Stimulated activated CD8-positive, alpha-beta memory T cell treated with anti-CD3 and anti-CD28 coated beads, Interleukin-7, amount 100 ng/mL, for 24 hours (primary cell): Measurements from ENCODE around the gene L3MBTL4.

Experiments
- DNase-seq: peaks from one replicate; pipeline ENCODE4 v3.0.0-alpha.2; 2020; ENCODE audit warnings: low read depth

Gene L3MBTL4

DNA sequence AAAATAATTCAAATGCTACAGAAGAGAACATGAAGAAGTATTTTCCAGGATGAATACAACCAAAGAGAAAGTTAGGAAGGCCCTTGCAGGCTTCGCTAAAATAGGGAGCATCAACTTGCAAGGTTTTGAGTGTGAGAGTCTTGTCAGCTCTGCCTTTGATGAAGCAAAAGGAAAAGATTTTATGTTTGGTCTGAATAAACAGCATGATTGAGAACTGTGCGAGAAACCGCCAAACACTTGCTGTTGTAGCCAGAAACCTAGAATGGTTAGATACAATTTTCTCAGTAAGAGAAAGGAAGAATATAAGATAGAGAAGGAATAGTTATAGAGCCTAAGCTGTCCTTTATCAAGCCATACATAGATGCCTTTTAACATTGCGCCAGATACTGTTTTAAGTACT lies 163.6 kb downstream of the L3MBTL4 start:
- DNase-seq, result no peak

DNA sequence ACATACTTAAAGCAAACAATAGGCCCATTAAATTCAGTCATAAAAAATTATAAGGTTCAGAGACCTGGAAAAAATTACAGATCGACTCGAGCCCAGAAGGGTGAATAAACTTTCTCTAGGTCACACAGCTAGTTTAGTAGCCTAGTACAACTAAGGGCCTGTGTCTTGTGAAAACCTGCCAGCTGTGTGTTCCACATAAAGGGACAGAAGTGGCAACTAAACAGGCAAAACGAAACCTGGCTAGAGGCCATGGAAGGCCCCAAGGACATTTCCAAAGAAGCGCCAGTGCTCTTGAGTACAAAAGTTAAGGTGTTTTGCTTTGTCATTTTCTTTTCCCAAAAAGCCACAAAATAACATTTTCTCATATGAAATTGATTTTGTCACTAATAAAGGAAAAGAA lies 164.9 kb downstream of the L3MBTL4 start:
- no peak for DNase-seq

GRCh38 chr18:6249170-6249569 lies 165.5 kb downstream of the L3MBTL4 start:
- DNase-seq, result no peak

DNA sequence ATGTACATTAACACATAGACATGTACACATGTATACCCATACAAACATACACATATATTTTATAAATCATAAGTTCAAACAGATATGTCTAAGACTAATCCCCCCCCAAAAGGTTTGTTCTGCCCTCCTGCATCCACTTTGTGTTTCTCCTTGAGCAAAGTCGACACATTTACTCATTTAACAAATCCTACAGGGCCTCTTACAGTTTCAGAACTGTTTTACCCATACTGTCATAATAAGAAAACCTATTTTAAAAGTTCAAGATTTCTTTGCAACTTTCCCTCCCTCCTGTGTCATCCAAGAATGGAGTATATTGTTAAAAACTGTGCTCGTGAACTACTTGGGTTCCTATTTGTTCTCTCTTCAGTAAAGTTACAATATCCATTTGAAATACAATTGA lies 166.7 kb downstream of the L3MBTL4 start:
- DNase-seq, result no peak

DNA sequence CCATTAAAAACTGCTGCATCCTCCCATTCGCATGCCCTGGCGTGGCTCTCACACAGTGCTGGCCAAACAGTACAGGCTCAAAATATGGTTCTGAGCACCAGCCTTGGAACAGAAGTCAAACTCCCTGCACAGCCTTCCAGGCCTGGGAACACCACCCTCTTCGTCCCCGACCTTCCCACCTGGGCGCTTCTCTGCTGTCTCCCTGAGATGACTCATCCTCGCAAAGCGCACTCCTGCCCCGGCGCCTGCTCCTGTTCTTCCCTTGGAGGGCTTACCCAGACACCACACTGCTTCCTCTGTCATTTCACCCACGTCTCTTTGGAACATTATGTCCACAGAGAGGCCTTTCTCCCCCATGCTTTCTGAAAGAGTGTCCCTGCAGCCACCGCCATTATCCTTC lies 172.7 kb downstream of the L3MBTL4 start:
- no peak for DNase-seq

GRCh38 chr18:6239716-6240115 lies 175.0 kb downstream of the L3MBTL4 start:
- no peak for DNase-seq

DNA sequence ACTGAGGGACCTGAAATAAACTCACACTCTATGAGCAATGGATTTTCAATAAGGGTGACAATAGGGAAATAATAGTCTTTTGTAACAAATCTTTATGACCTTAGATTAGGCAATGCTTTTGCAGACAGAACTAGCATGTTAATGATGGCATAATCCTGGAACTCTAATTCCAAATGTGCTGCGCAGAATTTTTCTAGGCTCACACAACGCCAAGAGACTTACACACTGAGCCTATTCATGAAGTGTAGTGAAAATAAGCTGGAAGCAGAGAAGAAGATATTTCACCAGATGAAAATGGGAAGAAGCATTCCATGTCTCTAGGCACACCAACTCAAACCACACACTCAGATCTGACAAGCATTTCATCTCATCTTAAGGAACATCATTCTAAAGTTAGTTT lies 178.5 kb downstream of the L3MBTL4 start:
- DNase-seq, result no peak

DNA sequence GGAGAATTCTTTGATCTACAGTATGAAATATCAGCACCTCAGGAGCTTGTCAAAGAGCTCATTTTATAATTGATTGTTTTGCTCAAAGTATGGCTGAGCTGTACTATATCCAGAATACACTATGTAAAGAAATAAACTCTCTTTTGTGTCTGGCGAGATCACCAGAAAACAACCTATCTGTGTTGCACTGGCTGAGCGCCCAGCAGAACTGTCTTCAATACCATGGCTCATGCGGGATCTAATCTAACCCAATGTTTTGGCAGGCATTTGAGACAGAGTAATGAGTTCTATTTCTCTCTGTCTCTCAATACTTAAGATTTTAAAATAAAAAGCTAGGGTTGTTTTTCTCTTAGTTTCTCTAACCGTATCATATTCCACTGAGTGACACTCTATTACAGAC lies 192.4 kb downstream of the L3MBTL4 start:
- no peak for DNase-seq

DNA sequence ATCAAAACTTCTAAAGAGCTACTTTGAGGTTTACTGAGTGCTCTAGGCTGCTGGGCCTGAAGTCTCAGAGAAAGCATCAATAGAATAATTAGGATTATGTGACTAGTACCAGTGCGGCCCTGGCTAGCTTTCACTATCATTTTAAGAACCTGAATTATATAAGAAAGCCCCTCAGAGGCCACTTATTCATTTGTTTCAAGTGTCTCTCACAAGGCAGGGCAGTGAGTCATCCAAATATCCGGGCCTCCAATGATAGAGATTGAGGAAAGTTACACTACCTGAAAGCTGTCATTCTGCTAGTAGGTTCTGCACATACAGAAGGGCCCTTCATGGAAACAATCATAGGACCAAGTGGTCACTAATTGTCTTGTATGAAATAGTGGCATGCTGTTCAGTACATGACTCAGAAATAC lies 193.1 kb downstream of the L3MBTL4 start:
- no peak for DNase-seq

- no peak for DNase-seq
These were observed 194.6 kb downstream of the L3MBTL4 start for GRCh38 chr18:6220129-6220528.

- DNase-seq, result no peak
These were observed 195.5 kb downstream of the L3MBTL4 start for GRCh38 chr18:6219116-6219717.

DNA sequence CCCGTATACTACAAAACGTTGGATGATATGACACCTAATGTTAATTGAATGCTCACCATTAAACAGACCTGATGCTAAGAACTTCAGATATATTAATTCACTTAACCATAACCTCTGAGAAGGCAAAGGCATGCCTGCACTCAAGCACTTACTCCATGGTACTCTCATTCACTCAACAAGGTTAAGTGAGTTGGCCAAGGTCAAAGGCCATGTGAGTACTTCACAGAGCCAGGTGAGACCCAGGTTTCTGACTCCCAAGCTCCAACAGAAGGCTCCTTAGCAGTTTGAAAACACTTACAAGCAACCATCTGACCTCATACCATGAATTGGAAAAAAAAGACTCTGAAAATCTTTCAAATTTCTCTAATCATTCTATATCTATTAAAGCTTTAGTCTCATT lies 198.8 kb downstream of the L3MBTL4 start:
- DNase-seq, result no peak

DNA sequence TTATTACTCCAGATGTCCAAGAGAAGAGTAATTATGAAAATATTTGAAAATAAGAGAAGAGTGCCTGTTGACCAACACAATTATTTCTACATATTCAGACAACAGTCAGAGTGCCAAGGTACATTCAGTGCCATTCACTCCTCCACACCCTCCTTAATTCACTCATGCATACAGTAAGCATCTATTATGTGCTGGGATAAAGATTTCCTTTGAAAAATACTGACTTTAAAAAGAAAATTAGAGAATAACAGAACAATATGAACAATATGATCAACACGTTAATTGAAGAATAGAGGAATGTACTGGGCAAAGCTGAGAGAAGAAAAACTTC lies 203.6 kb downstream of the L3MBTL4 start:
- no peak for DNase-seq

- DNase-seq, result no peak
These were observed 204.2 kb downstream of the L3MBTL4 start for GRCh38 chr18:6210349-6211173.

GRCh38 chr18:6207941-6208340 lies 206.8 kb downstream of the L3MBTL4 start:
- DNase-seq, result no peak

- DNase-seq, result no peak
These were observed 207.6 kb downstream of the L3MBTL4 start for GRCh38 chr18:6207116-6207515.

- DNase-seq, result no peak
These were observed 209.0 kb downstream of the L3MBTL4 start for GRCh38 chr18:6205706-6206105.

- DNase-seq, result no peak
These were observed 210.2 kb downstream of the L3MBTL4 start for GRCh38 chr18:6204476-6204875.

DNA sequence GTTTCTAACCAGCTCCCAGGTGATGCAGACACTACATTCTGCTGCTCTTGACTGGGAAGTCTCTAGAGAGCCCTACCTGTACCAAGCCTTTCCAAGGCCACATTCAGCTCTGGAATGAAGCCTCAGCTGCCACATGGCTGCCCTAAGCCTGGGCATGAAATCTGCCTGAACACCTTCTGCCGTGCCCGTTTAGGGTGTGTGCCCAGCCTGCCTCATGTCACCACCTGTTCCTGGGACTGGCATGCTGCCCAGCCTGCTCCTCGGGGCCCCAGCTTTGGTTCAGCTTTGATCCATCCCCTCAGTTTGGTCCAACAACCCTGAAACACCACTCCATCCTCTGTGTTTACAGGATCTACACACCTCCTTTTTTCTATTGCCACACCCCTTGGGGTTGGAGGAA lies 210.9 kb downstream of the L3MBTL4 start:
- DNase-seq, result no peak

- DNase-seq, result no peak
These were observed 211.8 kb downstream of the L3MBTL4 start for GRCh38 chr18:6202861-6203260.

GRCh38 chr18:6200204-6200774 lies 214.4 kb downstream of the L3MBTL4 start:
- no peak for DNase-seq

DNA sequence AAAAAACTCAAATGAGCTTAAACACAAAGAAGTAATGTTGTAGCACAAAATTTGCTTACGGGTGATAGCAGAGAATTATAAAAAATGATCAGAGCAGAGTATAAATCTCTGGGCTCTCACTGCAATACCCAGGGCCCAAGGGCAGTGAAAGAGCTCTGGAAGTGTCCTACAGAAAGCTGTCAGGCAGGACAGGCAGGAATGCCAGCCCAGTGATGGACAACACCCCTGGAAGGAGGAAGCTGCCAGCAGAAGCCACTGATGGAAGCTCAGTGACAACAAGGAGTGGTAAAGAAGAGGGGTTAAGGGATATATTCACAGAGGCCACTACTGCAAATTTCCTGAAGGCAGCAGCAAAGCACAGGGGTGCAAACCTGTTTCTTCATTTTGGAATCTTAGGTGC lies 214.9 kb downstream of the L3MBTL4 start:
- DNase-seq, result no peak

DNA sequence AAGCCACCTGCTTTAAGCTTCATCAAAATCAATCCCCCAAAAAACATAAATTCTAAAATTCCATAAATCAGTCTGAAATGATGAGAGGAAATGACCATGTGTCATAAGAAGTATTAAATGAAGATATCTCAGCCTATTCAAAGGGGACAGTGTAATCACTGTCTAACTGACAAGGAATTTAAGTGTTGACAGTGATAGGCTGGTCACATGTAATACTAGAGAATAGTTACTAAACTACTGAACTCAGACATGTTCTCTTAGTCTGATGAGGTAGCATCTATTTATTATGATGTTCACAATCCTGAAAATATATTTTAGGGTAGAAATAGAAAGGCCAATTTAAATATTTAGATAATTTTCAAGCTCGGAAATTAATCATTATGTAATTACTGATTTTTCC lies 216.1 kb downstream of the L3MBTL4 start:
- DNase-seq, result no peak

DNA sequence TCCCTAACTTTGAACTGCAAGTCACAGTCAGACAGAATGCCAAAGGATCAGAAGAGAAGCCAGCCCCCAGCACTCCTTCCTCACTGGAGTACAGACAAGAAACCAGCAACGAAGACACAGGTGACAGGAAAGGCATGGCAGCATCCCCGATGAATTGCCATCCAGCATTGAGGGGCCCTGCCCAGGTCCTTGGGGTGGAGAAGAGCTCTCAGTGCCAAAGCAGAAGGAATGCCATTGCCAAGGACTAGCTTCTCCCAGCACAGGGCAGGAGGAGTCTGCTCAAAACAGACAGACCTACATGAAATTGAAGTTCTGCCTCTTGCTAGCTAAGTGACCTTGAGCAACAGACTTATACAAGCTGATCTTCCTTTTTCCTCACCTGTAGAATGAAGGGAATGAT lies 220.1 kb downstream of the L3MBTL4 start:
- no peak for DNase-seq
